Measurements from ENCODE around the gene CDON.

- no peak for TF ChIP-seq ZNF121 (CRISPR knock-in tag; conservative IDR thresholded peaks at IDR 0.05)
- TF ChIP-seq SIN3A (IDR thresholded peaks at IDR 0.05; ENCODE audit: borderline replicate concordance in 2 of 2, control insufficient read depth in 1 of 2, low read depth in 2 of 2, low read length in 2 of 2), result no peak
- TF ChIP-seq CTCF (IDR thresholded peaks at IDR 0.05 in 2 of 3, conservative IDR thresholded peaks at IDR 0.05 in 1 of 3; ENCODE audit: insufficient read depth in 2 of 3, low read depth in 1 of 3, low read length in 3 of 3), result no peak
- TF ChIP-seq SRSF9 (IDR thresholded peaks at IDR 0.05; ENCODE audit: borderline replicate concordance, low read depth, low read length), result no peak
- TF ChIP-seq SIN3B (IDR thresholded peaks at IDR 0.05; ENCODE audit: low read depth), result no peak
- no peak for TF ChIP-seq XRCC3 (IDR thresholded peaks at IDR 0.05)
- TF ChIP-seq MXI1 (IDR thresholded peaks at IDR 0.05; ENCODE audit: low read depth, low read length), result no peak
- no peak for TF ChIP-seq KAT7 (CRISPR knock-in tag; IDR thresholded peaks at IDR 0.05; ENCODE audit: borderline replicate concordance)
- no peak for TF ChIP-seq POLR2G (IDR thresholded peaks at IDR 0.05; ENCODE audit: low read depth, low read length)
- no peak for TF ChIP-seq ZBTB26 (CRISPR knock-in tag; IDR thresholded peaks at IDR 0.05)
- TF ChIP-seq ZNF263 (CRISPR knock-in tag; IDR thresholded peaks at IDR 0.05; ENCODE audit: borderline replicate concordance), result no peak
- no peak for TF ChIP-seq E4F1 (CRISPR knock-in tag; IDR thresholded peaks at IDR 0.05; ENCODE audit: borderline replicate concordance)
- no peak for TF ChIP-seq POLR2A (conservative IDR thresholded peaks at IDR 0.05)
- no peak for TF ChIP-seq ZNF232 (CRISPR knock-in tag; IDR thresholded peaks at IDR 0.05)
Observed at GRCh38 chr11:126059238-126059781, 3.4 kb downstream of the CDON start.
